Fibroblast of skin of left quadriceps (primary cell): ENCODE measurements around the gene MEAF6.
"Not testable (repeated sequence)": the region's sequence is repeated elsewhere in the genome, so short reads cannot be mapped to it uniquely, and the experiment has no call there.

Experiments used
- DNase-seq, 2 experiments: peaks; one replicate each; pipeline ENCODE4 v3.0.0-alpha.2; 2013; ENCODE audit warnings: low read depth in 2 of 2

The MEAF6 gene

GRCh38 chr1:37532418-37533156, 18.0 kb upstream of the MEAF6 start:
- not testable (repeated sequence) for DNase-seq

- not testable (repeated sequence) for DNase-seq
Observed at GRCh38 chr1:37529888-37530287, 15.3 kb upstream of the MEAF6 start.

- DNase-seq = no peak
Observed at GRCh38 chr1:37519613-37520012, 5.0 kb upstream of the MEAF6 start.

GRCh38 chr1:37518929-37519328, 4.4 kb upstream of the MEAF6 start:
- DNase-seq = not testable (repeated sequence)

- DNase-seq = not testable (repeated sequence)
Observed at GRCh38 chr1:37518241-37518640, 3.7 kb upstream of the MEAF6 start.

GRCh38 chr1:37517569-37517968, 3.0 kb upstream of the MEAF6 start:
- DNase-seq = no peak

GRCh38 chr1:37515185-37516034, 844 bp upstream of the MEAF6 start:
- no peak for DNase-seq

GRCh38 chr1:37513795-37514349, 694 bp downstream of the MEAF6 start:
- DNase-seq = no peak

- DNase-seq = no peak
Observed at GRCh38 chr1:37509181-37509580, 5.4 kb downstream of the MEAF6 start.

- DNase-seq = no peak
Observed at GRCh38 chr1:37506740-37507139, 7.8 kb downstream of the MEAF6 start.

- DNase-seq = not testable (repeated sequence)
Observed at GRCh38 chr1:37502791-37503190, 11.8 kb downstream of the MEAF6 start.

GRCh38 chr1:37502104-37502503, 12.5 kb downstream of the MEAF6 start:
- no peak for DNase-seq

- no peak for DNase-seq
Observed at GRCh38 chr1:37501661-37502060, 12.9 kb downstream of the MEAF6 start.

- DNase-seq = no peak
Observed at GRCh38 chr1:37498872-37499617, 15.5 kb downstream of the MEAF6 start.

- no peak for DNase-seq
Observed at GRCh38 chr1:37497832-37498231, 16.7 kb downstream of the MEAF6 start.

- no peak for DNase-seq
Observed at GRCh38 chr1:37495875-37496274, 18.7 kb downstream of the MEAF6 start.

GRCh38 chr1:37493336-37494098, 21.0 kb downstream of the MEAF6 start:
- no peak for DNase-seq

GRCh38 chr1:37487619-37487984, 27.0 kb downstream of the MEAF6 start:
- no peak for DNase-seq

GRCh38 chr1:37486680-37487618, 27.6 kb downstream of the MEAF6 start:
- peak in 1 of 2 experiments; percentile 22 for DNase-seq
